HG02970 (cell line): Measurements from ENCODE around the gene MPL.
A peak's percentile ranks its signal among the peaks of the same experiment; 100 is the strongest.

Source experiments
- ATAC-seq: cut with Tn5 transposase; IDR thresholded peaks from one replicate; pipeline ENCODE4 v1.9.1; 2021; ENCODE audit warnings: mild to moderate bottlenecking, moderate library complexity, moderate number of reproducible peaks; ENCODE audit not compliant: unreplicated experiment, low FRiP score

The MPL gene

GRCh38 chr1:43351421-43352350, 14.1 kb downstream of the MPL start:
- ATAC-seq, result no peak

- no peak for ATAC-seq
Observed at GRCh38 chr1:43352351-43352705, 14.7 kb downstream of the MPL start.

GRCh38 chr1:43352881-43353280, 15.3 kb downstream of the MPL start:
- no peak for ATAC-seq

GRCh38 chr1:43354471-43354870, 16.9 kb downstream of the MPL start:
- no peak for ATAC-seq

- ATAC-seq, result no peak
Observed at GRCh38 chr1:43354936-43355335, 17.3 kb downstream of the MPL start.

GRCh38 chr1:43357251-43357650, 19.6 kb downstream of the MPL start:
- ATAC-seq, result no peak

- ATAC-seq, result peak; percentile 20
Observed at GRCh38 chr1:43358121-43358745, 20.6 kb downstream of the MPL start.

GRCh38 chr1:43358746-43359693, 21.4 kb downstream of the MPL start, which contains the start of gene CDC20:
CDC20 (plus strand) TSS chr1:43358981; CDS start chr1:43359216, 235 bp downstream.
- peak; percentile 92 for ATAC-seq

- ATAC-seq, result no peak
Observed at GRCh38 chr1:43359696-43360095, 22.1 kb downstream of the MPL start.

GRCh38 chr1:43360616-43361015, 23.0 kb downstream of the MPL start:
- no peak for ATAC-seq

GRCh38 chr1:43363283-43363934, 25.8 kb downstream of the MPL start:
- no peak for ATAC-seq

GRCh38 chr1:43363935-43364525, 26.4 kb downstream of the MPL start:
- no peak for ATAC-seq

GRCh38 chr1:43365678-43366077, 28.1 kb downstream of the MPL start:
- no peak for ATAC-seq

- ATAC-seq, result no peak
Observed at GRCh38 chr1:43366179-43366578, 28.6 kb downstream of the MPL start.

GRCh38 chr1:43366601-43367025, 29.0 kb downstream of the MPL start:
- ATAC-seq, result no peak

GRCh38 chr1:43367026-43367903, 29.6 kb downstream of the MPL start:
- ATAC-seq, result peak; percentile 41

GRCh38 chr1:43367904-43368645, 30.5 kb downstream of the MPL start, which contains the start of gene ELOVL1:
ELOVL1 (minus strand) TSS chr1:43368011; CDS start chr1:43365609, 2,402 bp downstream.
- ATAC-seq, result peak; percentile 84

GRCh38 chr1:43368646-43369020, 31.0 kb downstream of the MPL start:
- no peak for ATAC-seq
